Fibroblast of peridontal ligament (primary cell): ENCODE data around the gene JUNB.
"Not testable (repeated sequence)": the region's sequence is repeated elsewhere in the genome, so short reads cannot be mapped to it uniquely, and the experiment has no call there.

Experiments
- DNase-seq: peaks from one replicate; pipeline ENCODE4 v3.0.0-alpha.2; 2010; ENCODE audit errors: extremely low read depth

Gene JUNB

DNA sequence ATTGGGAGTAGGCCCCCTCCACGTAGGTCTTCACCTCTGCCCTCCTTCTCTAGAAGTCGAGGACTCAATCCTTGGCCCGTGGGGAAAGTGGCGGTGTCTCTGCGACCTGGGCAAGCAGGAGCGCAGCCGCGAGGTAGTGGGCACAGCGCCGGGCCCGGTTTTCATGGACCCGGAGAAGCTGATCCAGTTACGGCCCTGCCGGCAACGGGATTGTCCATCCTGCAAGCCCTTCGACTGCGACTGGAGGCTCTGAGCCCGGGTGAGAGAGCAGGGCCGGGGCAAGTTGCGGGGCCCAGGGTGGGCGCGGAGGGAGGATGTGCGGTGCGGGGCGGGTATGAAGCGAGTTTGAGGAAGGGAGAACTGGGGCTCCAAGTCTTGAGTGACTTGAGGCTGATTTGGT is 12.8 kb downstream of the JUNB start:
- no peak for DNase-seq

DNA sequence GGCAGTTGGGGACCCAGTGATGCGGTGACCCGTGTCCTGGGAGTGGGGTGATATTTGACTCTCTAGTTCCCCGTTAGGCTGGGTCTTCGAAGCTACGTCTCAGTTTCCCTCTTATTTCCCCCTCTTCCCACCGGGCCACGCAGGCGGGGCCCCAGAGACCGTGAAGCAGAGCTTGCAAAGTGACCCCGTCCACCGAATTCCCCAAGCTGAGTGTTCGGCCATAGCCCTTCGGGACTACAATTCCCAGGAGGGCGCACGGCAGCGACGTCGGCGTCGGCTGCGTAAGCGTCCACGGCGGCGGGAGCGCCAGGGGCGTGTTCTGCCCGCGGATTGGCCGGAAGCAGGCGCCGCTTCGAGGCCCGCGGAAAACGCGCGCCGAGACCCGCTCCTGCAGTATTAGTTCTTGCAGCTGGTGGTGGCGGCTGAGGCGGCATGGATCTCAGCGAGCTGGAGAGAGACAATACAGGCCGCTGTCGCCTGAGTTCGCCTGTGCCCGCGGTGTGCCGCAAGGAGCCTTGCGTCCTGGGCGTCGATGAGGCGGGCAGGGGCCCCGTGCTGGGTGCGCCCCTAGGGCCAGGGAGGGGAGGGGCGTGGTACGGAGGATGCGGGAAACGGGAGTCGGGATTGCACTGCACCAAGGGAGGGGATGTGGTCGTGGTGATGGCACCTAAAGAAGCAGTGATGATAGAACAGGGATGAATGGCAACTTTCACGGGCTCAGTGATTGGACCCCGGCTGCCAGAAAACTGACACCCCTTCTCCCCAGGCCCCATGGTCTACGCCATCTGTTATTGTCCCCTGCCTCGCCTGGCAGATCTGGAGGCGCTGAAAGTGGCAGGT is 15.2 kb downstream of the JUNB start, which contains the start of gene RNASEH2A:
RNASEH2A (plus strand) TSS at position 343 of the 840 bp plus-strand sequence; CDS start at position 433, 90 bp downstream.
- DNase-seq, result peak; percentile 85

DNA sequence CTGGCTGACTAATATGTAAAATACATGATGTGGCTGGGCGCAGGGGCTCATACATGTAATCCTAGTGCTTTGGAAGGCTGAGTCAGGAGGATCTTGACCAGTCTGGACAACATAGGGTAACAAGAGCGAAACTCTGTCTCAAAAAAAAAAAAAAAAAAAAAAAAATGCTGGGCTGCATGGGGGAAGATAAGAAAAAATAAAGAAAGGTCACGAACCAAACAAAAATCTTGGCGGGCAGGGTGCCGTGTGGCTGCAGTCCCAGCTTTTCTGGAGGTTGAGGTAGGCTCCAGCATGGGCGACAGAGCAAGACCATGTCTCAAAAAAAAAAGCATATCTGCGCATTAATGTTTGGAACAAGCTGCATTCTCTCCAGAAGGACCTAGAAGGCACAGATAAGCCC is 23.8 kb downstream of the JUNB start:
- DNase-seq, result no peak

DNA sequence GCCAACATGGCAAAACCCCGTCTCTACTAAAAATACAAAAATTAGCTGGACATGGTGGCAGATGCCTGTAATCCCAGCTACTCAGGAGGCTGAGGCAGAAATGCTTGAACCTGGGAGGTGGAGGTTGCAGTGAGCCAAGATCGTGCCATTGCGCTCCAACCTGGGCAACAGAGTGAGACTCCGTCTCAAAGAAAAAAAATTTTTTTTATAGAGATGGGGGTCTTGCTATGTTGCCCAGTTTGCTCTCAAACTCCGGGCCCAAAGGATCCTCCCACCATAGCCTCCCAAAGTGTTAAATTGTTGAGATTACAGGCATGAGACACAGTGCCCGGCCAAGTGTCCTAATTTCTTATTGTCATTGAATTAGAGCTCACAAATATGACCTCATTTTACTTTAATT is 25.9 kb downstream of the JUNB start:
- DNase-seq, result not testable (repeated sequence)

DNA sequence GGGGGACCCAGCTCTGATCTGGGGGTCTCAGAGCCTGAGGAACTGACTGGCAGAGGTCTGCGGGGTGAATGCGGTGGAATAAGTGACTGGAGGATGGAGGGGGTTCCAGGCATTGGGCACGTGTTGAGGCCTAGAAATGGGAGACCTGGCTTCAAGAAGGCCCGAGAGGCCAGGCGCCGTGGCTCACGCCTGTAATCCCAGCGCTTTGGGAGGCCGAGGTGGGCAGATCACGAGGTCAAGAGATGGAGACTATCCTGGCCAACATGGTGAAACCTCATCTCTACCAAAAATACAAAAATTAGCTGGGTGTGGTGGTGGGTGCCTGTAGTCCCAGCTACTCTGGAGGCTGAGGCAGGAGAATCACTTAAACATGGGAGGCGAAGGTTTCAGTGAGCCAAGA is 26.5 kb downstream of the JUNB start:
- not testable (repeated sequence) for DNase-seq

DNA sequence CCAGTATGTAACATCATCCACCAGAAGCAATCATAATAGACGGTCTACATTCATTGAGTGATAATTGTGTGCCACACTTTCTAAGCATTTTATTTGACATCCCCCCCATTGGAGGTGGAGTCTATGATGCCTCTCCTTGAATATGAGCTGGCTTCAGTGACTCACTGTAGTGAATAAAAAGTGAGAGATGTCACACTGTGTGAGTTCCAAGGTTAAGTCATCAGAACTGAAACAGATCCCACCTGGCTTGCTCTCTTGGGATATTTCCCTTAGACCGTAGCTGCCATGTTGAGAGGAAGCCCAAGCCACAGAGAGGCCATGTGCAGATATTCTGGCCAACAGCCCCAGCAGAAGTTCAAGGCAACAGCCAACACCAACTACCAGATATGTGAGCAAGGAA is 30.5 kb downstream of the JUNB start:
- DNase-seq, result no peak

DNA sequence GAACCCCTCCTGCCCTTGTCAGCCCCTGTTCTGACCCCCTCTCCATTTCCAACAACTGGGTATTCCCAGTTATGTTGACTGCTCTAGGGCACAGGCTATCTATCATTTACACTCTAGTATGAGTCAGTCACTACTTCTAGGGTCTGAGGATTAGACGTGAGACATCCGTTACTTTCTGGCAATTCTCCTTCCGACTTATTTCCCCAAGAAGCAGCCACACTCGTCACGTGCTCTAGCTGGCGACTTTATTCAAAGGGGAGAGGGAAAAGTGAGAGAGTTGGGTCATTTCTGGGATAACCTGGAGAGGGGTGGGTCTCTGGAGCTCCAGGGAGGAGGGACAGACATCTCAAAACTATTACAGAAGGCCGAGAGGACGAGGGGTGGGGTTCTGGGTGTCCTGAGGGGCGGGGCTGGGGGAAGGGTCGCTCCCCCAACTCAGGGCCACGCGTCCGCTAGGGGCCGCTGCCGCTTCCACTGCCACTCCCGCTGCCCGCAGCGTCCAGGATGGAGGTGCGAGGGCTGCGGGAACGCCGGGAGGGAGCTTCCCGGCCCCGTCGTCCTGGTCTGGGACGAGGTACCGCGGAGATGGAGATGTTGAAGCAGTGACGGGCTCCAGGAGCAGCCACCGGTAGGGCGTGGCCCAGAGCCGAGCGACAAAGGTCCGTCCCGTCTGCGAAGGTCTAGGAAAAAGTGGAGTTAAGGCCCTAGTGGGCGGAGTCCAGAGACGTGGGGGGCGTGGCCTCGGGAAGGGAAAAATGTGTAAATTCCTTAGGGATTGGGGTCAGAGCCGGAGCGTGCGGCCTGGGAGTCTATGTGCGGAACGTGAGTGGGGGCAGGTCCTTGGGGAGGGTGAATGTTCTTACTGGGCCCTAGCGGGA is 34.2 kb downstream of the JUNB start:
- DNase-seq, result no peak

DNA sequence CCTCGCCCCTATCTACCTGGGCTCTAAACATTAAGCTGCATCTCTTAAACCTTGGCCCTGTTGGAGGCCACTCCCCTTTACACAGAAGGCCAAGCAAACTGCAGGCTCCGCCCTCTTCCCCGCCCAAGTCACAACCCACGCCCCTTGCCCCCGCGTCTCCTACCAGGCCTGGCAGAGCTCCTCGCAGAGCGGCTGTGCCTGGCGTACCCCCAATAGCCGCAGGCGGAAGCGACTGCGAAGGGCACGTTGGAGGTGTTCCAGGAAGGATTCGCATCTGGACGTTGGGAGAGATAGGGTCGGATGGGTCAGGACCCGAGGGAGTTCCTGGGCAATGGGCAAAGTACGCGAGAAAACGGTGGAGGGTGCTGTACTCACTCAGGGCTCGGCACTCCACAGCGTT is 37.2 kb downstream of the JUNB start:
- no peak for DNase-seq

DNA sequence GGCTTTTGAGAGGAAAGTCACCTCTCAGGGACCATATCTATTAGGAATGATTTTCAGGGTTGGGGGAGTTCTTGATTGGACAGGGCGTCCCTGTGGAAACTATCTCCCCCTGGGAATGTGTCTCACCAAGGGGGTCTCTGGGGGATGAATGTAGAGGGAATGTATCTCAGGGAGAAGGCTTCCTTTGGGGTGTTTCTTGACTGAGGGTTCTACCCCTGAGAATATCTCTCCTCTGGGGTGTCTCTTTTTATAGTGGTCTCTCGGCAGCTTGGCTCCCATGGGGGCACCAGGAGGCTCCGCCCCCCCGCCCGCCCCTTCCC is 42.1 kb downstream of the JUNB start:
- no peak for DNase-seq

DNA sequence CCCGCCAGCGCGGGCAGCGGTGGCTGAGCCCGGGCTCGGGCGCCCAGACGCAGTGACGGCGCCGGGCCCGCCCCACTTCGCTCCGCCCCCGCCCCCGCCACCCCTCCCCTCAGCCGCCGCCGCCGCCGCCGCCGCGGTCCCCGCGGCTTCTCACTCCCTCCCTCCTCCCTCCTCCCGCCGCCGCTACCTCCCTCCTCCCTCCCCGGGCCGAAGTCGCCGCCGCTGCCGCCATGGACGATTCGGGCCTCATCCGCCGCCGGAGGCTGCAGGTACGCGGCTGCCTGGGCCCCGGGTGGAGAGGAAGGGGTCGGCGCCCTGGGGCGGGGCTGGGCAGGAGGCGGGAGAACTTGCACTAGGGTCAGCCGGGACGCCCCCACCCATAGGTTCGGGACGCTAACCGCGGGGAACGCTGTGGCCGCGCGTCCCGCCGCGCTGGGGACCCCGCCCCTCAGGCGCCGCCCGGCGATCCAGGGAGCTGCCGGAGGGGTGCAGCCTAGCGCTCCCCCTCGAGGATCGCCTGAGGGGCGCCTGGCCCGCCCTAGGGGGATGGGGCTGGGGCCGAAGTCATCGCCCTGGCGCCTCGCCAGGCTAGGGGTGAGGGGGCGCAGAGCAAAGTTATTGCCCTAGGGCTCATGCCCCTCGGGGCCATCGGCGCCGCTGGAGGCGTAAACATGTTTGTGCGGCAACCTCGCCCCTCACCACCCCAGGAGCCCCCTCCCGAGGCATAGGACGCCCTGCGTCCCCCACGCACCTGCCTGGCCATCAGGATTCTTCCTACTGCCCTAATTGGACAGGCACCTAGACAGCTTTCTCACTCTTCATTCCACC is 42.7 kb downstream of the JUNB start:
- no peak for DNase-seq

DNA sequence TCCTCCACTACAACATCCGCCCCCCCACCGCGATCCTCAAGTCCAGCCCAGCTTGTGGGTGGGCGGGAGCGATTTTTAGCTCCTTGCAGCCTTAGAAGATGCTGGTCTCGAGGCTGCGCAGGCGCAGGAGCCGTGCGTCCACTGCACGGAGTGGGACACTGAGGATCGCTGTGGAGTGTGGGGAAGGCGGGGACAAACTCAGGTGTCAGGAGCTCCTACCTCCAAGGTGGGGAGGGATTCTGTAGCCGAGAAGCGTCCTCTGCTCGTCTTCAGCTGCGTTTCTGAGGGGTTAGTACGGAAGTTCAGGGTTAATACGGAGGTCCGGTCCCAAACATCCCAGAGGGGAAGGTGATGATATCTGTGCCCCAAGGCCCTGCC is 43.3 kb downstream of the JUNB start, which contains the start of gene RTBDN:
RTBDN (minus strand) TSS at position 14 of the 378 bp plus-strand sequence. CDS start 4,600 bp downstream, outside the sequence.
- no peak for DNase-seq

DNA sequence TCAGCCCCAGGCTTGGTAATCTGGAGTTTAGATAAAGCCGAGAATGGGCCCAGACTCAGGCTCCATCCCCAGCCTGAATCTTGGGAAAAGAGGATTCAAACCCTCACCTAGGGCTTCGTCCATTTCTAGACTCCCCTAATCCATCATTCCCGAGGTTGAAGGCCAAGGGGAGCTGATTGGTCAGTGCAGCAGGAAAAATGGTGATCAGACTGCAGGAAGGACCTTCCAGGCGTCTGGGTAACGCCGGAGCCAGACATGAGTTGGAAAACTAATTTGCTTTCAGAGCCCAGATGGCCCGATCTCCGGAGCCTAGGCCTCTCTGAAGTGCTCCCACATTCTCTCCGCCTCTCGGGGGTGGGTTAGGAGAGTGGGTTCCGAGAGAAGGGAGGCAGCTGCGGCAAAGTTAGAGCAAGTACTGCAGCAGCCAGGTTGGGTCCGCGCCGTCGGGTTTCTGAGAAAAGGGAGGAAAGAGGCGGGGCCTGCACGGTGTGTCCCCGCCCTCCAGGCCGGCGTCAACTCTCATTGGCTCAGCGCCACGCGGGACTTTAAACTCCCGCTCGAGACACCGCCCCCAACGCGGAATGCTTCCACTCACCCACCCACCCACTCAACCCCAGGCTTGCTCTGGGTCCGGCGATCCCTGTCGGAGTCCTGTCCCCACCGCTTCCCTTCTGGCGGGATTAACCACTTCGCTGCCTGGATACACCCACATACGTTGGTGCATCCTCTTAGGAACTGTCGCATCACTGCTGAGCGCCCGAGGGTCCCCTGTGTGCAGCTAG is 43.9 kb downstream of the JUNB start:
- no peak for DNase-seq

DNA sequence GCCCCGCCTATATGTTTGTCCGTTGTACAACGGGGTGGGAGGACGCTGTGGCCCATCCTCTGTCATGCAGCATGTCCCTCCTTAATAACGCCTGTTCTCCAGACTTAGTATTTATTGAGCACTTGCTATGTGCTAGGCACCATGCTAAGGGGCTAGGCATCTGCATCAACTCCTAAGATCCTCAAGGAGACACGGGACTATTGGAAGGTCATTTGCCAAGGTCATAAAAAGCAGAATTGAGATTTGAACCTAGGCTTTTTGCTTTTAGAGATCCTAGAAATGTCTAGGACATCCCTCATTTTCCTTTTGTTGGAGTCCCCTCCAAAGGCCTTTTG is 45.2 kb downstream of the JUNB start:
- DNase-seq, result no peak

DNA sequence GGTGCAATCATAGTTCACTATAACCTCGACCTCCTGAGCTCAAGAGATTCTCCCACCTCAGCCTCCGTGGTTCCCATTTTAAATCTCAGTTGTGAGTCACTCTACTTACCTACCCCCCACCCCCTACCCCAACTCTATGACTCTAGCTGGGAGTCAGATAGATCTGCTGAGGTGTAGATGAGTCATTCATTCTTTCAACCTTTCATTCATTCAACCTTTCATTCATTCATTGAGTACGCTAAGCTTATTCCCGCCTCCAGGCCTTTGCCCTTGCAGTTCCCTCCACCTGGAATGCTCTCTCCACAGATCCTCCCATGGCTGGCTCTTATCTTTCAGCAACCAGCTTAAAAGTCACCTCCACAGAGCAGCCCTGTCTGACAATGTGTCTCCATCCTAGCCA is 45.9 kb downstream of the JUNB start:
- no peak for DNase-seq

DNA sequence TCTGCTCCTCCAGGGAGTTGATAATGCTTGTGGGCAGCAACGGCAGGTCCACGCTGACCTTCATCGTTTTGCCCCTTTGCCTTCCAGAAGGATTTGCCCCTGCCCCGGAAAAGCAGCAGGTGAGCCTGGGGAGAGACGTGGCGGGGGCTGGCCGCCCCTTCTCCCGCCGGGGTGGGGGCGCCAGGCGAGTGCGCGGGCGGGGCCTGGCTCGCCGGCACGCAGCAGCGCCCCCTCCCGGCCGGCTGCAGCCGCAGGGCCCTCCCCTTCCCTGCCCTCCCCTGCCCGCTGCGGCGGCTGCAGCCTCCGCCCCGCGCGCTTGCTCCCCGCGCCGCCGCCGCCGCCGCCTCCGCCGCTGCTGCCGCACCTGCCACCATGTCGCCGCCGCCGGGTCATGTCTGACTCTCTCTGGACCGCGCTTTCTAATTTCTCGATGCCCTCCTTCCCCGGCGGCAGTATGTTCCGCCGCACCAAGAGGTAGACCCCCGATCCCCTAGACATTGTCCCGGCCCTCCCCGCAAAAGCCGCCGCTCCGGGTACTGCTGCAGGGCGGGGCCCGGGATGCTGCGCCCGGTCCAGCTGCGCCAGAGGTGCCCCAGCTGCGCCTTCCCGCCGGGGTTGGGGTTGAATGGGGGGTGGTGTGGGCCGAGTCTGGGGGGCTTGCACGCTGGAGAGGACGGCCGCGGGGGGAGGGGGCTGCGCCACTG is 47.0 kb downstream of the JUNB start, which contains the start of gene MAST1:
MAST1 (plus strand) TSS at position 334 of the 704 bp plus-strand sequence; CDS start at position 392, 58 bp downstream.
- no peak for DNase-seq

DNA sequence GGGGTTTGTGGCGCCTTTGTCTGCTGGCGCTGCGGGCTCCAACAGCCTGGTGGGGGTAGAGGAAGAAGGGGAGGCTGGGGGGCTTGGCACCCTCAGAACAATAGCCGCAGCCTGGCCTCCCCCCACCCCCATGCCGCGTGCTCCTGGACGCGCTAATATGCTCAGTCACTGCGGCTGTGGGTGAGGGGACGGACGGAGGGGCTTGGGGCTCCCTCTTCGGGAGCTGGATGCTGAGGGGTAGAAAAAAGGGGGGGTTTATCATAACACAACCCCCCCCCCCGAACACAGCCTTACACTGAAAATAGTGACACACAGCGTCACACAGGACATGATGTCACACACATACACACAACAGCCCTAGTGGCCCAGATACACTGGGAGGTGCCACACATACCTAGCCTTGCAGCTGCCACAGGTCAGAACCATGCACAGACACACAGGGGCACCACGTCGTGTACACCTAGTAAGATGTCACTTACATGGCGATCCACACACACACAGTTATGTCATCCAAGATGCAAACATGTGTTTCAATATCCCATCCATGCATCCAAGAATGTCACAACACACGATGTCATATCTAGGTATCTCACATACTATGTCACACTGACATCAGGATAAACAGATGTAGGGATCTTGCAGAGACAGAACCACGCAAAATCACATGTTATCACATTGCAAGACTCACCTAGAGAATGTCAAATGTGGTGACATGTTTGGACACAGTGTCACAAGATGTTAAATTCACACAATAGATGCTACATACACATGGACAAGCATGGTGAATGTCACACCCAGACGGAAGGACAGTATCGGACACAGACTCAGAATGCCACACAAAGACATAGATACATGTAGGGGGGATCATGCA is 47.8 kb downstream of the JUNB start:
- DNase-seq, result no peak

DNA sequence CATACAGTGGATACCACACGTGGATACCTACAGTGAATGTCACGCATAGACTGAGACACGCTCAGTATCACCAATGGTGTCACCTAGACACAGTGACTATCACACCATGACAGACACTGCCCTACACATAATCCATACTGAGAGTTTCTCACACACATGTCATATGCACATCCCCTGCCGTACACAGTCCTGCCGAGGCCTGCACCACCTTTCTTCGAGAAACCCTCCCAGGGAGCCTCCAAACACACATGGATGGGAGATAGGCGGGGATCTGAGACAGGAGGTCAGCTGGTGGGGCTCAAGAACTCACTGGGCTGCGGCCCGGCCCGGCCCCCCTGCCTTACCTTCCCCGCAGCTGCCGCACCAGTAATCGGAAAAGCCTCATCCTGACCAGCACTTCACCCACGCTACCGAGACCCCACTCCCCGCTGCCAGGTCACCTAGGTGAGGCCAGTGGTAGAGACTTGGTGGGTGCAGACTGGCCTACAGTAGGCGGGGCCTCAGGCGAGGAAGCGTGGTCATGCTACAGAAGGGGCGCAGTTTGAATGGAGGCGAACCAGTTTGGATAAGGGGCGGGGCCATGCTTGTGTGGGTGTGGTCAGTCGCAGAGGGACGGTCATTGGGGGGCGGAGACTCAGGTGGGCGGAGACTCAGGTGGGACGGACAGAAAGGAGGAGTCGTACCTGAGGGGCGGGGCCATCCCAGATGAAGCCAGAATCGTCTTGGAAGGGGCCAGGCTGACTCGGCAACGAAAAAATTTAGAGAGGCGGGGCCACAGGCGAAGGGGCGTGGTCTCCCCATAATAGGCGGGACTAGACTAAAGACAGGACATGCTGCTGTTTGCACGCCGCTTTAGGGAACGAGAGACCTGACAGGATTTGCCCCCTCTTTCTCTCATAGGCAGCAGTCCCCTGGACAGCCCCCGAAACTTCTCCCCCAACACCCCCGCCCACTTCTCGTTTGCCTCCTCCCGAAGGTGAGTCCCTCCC is 49.1 kb downstream of the JUNB start:
- DNase-seq, result no peak

DNA sequence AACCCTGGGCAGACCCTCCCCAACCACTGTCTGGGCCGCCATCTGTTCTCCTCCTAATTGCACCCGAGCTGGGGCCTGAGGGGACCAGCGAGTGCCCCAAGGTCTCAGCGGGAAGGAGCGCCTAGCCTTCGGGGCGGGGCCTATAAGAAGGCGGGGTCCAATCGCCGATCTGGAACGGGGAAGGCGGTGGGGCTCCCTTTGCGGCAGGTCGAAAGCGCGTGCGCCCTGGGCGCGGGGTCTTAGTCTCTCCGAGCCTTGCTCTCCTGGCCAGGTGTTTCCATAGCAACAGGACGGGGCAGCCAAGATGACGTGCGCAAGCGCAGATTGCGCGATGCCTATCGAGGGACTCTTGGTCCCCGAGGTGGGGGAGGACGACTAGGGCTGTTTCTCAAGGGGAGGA is 49.8 kb downstream of the JUNB start:
- no peak for DNase-seq
